Stimulated activated CD8-positive, alpha-beta memory T cell treated with anti-CD3 and anti-CD28 coated beads, Interleukin-2, amount 100 ng/mL, for 48 hours (primary cell): ENCODE results near the gene RPL19.
"Not testable (repeated sequence)": the region's sequence is repeated elsewhere in the genome, so short reads cannot be mapped to it uniquely, and the experiment has no call there.

ENCODE experiments used
- DNase-seq, 2 donors: peaks; one replicate each; pipeline ENCODE4 v3.0.0-alpha.2; 2020; ENCODE audit warnings: low read depth in 2 of 2

RPL19 gene

GRCh38 chr17:39244016-39244599 lies 44.0 kb downstream of the RPL19 start:
- DNase-seq, result no peak

DNA sequence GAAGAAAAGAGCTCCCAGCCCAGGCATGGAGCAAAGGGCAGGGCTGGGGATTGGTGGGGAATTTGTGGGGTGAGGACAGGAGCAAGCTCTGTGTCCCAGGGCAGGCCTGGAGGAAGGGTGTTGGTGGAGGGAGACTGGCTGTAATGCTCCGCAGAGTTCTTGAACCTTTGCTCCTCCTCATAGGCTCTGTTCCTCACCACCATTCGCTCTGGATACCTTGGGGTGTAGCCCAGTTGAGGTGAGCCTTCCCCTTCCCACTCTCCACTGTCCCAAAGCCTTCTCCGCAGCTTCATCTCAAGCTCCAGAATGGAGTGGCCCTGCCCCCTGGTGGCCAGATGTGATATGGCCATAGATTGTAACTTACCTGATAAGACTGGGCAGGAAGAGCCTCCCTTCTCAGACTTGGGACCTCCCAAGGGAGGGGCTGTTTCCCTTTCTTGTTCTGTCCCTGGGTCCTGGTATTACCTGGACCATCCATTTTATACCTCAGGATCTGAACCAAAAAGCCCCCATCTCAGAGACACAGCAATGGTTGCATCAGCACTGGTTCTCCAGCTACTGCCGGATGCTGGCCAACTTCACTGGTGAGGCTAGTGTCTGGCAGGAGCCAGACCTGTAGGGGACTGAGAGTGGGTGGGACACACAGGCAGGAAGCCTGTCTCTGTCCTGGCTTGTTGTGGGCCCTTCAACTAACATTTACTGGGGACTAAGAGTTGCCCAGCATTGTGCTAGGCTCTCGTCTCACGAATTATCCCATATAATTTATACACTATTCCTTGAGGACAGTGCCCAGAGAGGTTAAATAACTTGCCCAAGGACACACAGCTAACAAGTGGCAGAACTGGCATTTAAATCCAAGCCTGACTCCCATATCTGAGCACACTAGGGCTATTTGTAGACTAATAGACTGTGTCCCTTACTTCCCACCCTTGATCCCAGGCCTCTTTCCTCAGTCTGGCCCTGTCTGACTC lies 44.8 kb downstream of the RPL19 start:
- peak; percentile 70 to 86 for DNase-seq

DNA sequence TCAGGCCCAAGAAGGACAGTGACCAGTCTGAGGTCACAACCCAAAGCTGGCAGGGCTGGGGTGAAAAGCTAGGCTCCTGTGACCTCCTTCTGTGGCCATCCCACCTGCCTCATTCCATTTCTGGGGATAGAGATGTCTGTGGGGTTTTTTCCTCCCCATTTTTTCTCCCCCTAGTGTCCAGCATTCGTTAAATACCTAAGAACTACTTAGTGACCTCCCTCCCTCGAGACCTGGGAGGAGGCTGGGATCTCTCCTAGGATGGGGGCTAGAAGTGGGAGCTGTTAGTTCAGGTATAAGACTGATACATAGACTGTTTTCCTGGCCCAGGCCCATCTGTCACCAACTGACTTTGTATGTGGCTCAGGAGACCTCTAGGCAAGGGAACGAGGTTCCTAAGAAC lies 46.2 kb downstream of the RPL19 start:
- DNase-seq, result no peak

DNA sequence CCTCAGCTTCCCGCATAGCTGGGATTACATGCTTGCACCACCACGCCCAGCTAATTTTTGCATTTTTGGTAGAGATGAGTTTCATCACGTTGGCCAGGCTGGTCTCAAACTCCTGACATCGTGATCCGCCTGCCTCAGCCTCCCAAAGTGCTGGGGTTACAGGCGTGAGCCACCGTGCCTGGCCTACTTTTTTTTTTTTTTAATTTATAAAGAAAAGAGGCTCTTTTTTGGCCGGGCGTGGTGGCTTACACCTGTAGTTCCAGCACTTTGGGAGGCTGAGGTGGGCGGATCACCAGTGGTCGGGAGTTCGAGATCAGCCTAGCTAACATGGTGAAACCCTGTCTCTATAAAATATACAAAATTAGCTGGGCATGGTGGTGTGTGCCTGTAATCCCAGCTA lies 50.0 kb downstream of the RPL19 start:
- DNase-seq, result not testable (repeated sequence)

- no peak for DNase-seq
These were observed 51.9 kb downstream of the RPL19 start for GRCh38 chr17:39251997-39252396.

- no peak for DNase-seq
These were observed 52.8 kb downstream of the RPL19 start for GRCh38 chr17:39252788-39253460.
